WTC11 (cell line): ENCODE data around the gene TMEM106A. TPM values are rescaled to one million over a fixed set of nuclear protein-coding genes. Genes with fewer than 3 reads are reported as not detected.
"Not testable (repeated sequence)": the region's sequence is repeated elsewhere in the genome, so short reads cannot be mapped to it uniquely, and the experiment has no call there.

Source experiments
- ATAC-seq: fragments of 200-7000 bp; cut with Tn5 transposase; 2 replicates; pipeline ENCODE4 v1.10.0; 2021; ENCODE audit warnings: mild to moderate bottlenecking, moderate library complexity
- CTCF ChIA-PET: fragments of 300-600 bp; sonication (Branson Sonifier 250); formaldehyde crosslinking; loops from one replicate; lab custom pipeline; 2021; ENCODE audit warnings: antibody characterized with exemption; lab: Charles Lee
- POLR2A ChIA-PET: fragments of 350-600 bp; sonication (Branson Sonifier 250); formaldehyde crosslinking; loops from one replicate; lab custom pipeline; 2021; ENCODE audit warnings: antibody characterized with exemption; lab: Charles Lee
- DNase-seq: peaks from one replicate; pipeline ENCODE4 v3.0.0; 2021; ENCODE audit warnings: low spot score
- H3K27ac Mint-ChIP-seq: 2 replicates; pipeline ENCODE4 v1.8.0; 2021; ENCODE audit warnings: mixed read lengths
- H3K27me3 Mint-ChIP-seq: 2 replicates; pipeline ENCODE4 v1.8.0; 2021; ENCODE audit warnings: low read depth, mild to moderate bottlenecking, moderate library complexity, mixed read lengths
- H3K36me3 Mint-ChIP-seq: 2 replicates; pipeline ENCODE4 v1.8.0; 2021; ENCODE audit warnings: mixed read lengths
- H3K4me1 Mint-ChIP-seq: 2 replicates; pipeline ENCODE4 v1.8.0; 2022; ENCODE audit warnings: mixed read lengths
- H3K4me3 Mint-ChIP-seq: 2 replicates; pipeline ENCODE4 v1.8.0; 2021; ENCODE audit warnings: mild to moderate bottlenecking, moderate library complexity, mixed read lengths
- H3K9me3 Mint-ChIP-seq: 2 replicates; pipeline ENCODE4 v1.8.0; 2021; ENCODE audit warnings: mixed read lengths
- ATF3 ChIP-seq: sonication (generic); formaldehyde crosslinking; conservative IDR thresholded peaks from 2 replicates; pipeline ENCODE4 v1.8.1; 2022; ENCODE audit warnings: mild to moderate bottlenecking, missing genetic modification reagents
- ATF6 ChIP-seq: sonication (generic); formaldehyde crosslinking; IDR thresholded peaks from 2 replicates; pipeline ENCODE4 v1.8.1; 2023; ENCODE audit warnings: mild to moderate bottlenecking, missing genetic modification reagents
- CTCF ChIP-seq: fragments of 200-600 bp; IDR thresholded peaks from 2 replicates; pipeline ENCODE4 v1.8.0; 2022; ENCODE audit warnings: antibody characterized with exemption
- EMX1 ChIP-seq: fragments of 250-450 bp; sonication (Bioruptor Pico); IDR thresholded peaks from 2 replicates; pipeline ENCODE4 v1.8.0; 2021; ENCODE audit warnings: mild to moderate bottlenecking
- GABPB1 ChIP-seq: sonication (generic); formaldehyde crosslinking; IDR thresholded peaks from 2 replicates; pipeline ENCODE4 v1.8.1; 2023; ENCODE audit warnings: mild to moderate bottlenecking, missing genetic modification reagents
- JAZF1 ChIP-seq: fragments of 250-450 bp; sonication (Bioruptor Pico); IDR thresholded peaks from 2 replicates; pipeline ENCODE4 v1.9.0; 2021; ENCODE audit warnings: moderate library complexity, mild to moderate bottlenecking, inconsistent platforms
- NR3C1 ChIP-seq: sonication (generic); formaldehyde crosslinking; conservative IDR thresholded peaks from 2 replicates; pipeline ENCODE4 v1.8.1; 2023; ENCODE audit warnings: low read depth, mild to moderate bottlenecking, missing genetic modification reagents
- OVOL2 ChIP-seq: fragments of 250-450 bp; sonication (Bioruptor Pico); IDR thresholded peaks from 2 replicates; pipeline ENCODE4 v1.9.0; 2021; ENCODE audit warnings: mild to moderate bottlenecking, borderline replicate concordance
- RORB ChIP-seq: fragments of 250-450 bp; sonication (Bioruptor Pico); IDR thresholded peaks from 2 replicates; pipeline ENCODE4 v1.9.0; 2021; ENCODE audit warnings: mild to moderate bottlenecking
- SP1 ChIP-seq: sonication (generic); formaldehyde crosslinking; conservative IDR thresholded peaks from 2 replicates; pipeline ENCODE4 v1.8.1; 2022; ENCODE audit warnings: missing genetic modification reagents
- STAT6 ChIP-seq: sonication (generic); formaldehyde crosslinking; conservative IDR thresholded peaks from 2 replicates; pipeline ENCODE4 v1.8.1; 2023; ENCODE audit warnings: mild to moderate bottlenecking, low read depth, missing genetic modification reagents, moderate library complexity
- USF2 ChIP-seq: sonication (generic); formaldehyde crosslinking; IDR thresholded peaks from 2 replicates; pipeline ENCODE4 v1.8.1; 2023; ENCODE audit warnings: mild to moderate bottlenecking, missing genetic modification reagents, moderate library complexity
- ZNF425 ChIP-seq: fragments of 250-450 bp; sonication (Bioruptor Pico); conservative IDR thresholded peaks from 2 replicates; pipeline ENCODE4 v1.9.0; 2021; ENCODE audit warnings: mild to moderate bottlenecking
- ZNF532 ChIP-seq: fragments of 250-450 bp; sonication (Bioruptor Pico); IDR thresholded peaks from 2 replicates; pipeline ENCODE4 v1.9.0; 2021; ENCODE audit warnings: mild to moderate bottlenecking, borderline replicate concordance
- ZSCAN18 ChIP-seq: fragments of 250-450 bp; sonication (Bioruptor Pico); IDR thresholded peaks from 2 replicates; pipeline ENCODE4 v2.1.2; 2022; ENCODE audit warnings: mild to moderate bottlenecking, moderate library complexity
- total RNA-seq: library from RNA; stranded (reverse); gene quantifications from 3 replicates; pipeline ENCODE4 v1.2.3, GENCODE V29; 2021

TMEM106A gene
- total RNA-seq, 1 experiment from 2014 or later, result 4.4 TPM

- ChIA-PET POLR2A (interaction anchor here (0.8 kb wide), 1 partner anchor 11 kb away, joined by 3 read pairs; the partner anchor contains the start of gene TMEM106A), CTCF (interaction anchor here (0.6 to 1.8 kb wide), 6 partner anchors 12 to 474 kb away, joined by 3 to 8 read pairs (median 4); partner anchors contain the start of genes DHX8 and TMEM106A)
- Mint-ChIP-seq H3K4me1 (no peaks in the 10 kb centered on the region), H3K4me3 (no peak overlapping the region), H3K9me3 (no peaks in the 10 kb centered on the region), H3K27me3 (no peaks in the 10 kb centered on the region), H3K36me3 (peaks cover 59% of the 10 kb centered on the region), H3K27ac (no peak overlapping the region)
- ATAC-seq, result no peak
- no peak for DNase-seq
- TF ChIP-seq ZNF425 (CRISPR knock-in tag) (no peak), GABPB1 (CRISPR knock-in tag) (peak; percentile 70), OVOL2 (no peak)
Measured at GRCh38 chr17:43200127-43200526, 11.5 kb upstream of the TMEM106A start.

GRCh38 chr17:43203013-43203412, 8.7 kb upstream of the TMEM106A start:
- H3K36me3 Mint-ChIP-seq, result peaks cover 48% of the 10 kb centered on the region
- POLR2A ChIA-PET, ATAC-seq, H3K9me3 Mint-ChIP-seq, CTCF ChIA-PET, H3K4me1 Mint-ChIP-seq, H3K27ac Mint-ChIP-seq, H3K27me3 Mint-ChIP-seq, DNase-seq, H3K4me3 Mint-ChIP-seq: not testable (repeated sequence)

- CTCF ChIA-PET, result interaction anchor here (1.6 kb wide), 1 partner anchor 99 kb away, joined by 9 read pairs; no protein-coding TSS in a partner anchor
- no peak for DNase-seq
- no peaks in the 10 kb centered on the region for H3K9me3 Mint-ChIP-seq
- H3K27me3 Mint-ChIP-seq, result no peaks in the 10 kb centered on the region
- H3K4me3 Mint-ChIP-seq, result peak overlapping the region; percentile 94
- ATAC-seq, result no peak
- POLR2A ChIA-PET, result no interaction called here
- H3K27ac Mint-ChIP-seq, result peak overlapping the region; percentile 49; the same call in 1 of the 2 replicates
- H3K36me3 Mint-ChIP-seq, result peaks cover 6% of the 10 kb centered on the region; the same call in 1 of the 2 replicates
- peaks cover 20% of the 10 kb centered on the region for H3K4me1 Mint-ChIP-seq
- TF ChIP-seq RORB (CRISPR knock-in tag) (no peak), SP1 (CRISPR knock-in tag) (no peak), STAT6 (CRISPR knock-in tag) (no peak), CTCF (no peak), JAZF1 (CRISPR knock-in tag) (no peak), ZSCAN18 (CRISPR knock-in tag) (no peak), OVOL2 (no peak), ZNF532 (CRISPR knock-in tag) (no peak), USF2 (CRISPR knock-in tag) (no peak), EMX1 (CRISPR knock-in tag) (no peak), ATF6 (CRISPR knock-in tag) (no peak), NR3C1 (CRISPR knock-in tag) (no peak), ATF3 (no peak)
Measured at GRCh38 chr17:43210576-43210975, 1.1 kb upstream of the TMEM106A start.
